Measurements from ENCODE around the gene ANKS1B.

GRCh38 chr12:99170037-99170436, 814.7 kb downstream of the ANKS1B start:
- TF ChIP-seq CTCF (IDR thresholded peaks at IDR 0.05 in 2 of 3, conservative IDR thresholded peaks at IDR 0.05 in 1 of 3; ENCODE audit: borderline replicate concordance in 1 of 3, insufficient read depth in 1 of 3, low read depth in 2 of 3, low read length in 2 of 3) = no peak
- TF ChIP-seq POLR2A (IDR thresholded peaks at IDR 0.05; ENCODE audit: borderline replicate concordance, extremely low read depth, insufficient read depth, insufficient read length) = no peak
- TF ChIP-seq TCF7L2 (IDR thresholded peaks at IDR 0.05; ENCODE audit: borderline replicate concordance, extremely low read depth, insufficient read depth, insufficient read length) = no peak
- no peak for TF ChIP-seq POLR2AphosphoS5 (IDR thresholded peaks at IDR 0.05; ENCODE audit: low read depth, low read length)

Data from HCT116 (cell line).